ENCODE results near the gene MYRIP.

The MYRIP gene

DNA sequence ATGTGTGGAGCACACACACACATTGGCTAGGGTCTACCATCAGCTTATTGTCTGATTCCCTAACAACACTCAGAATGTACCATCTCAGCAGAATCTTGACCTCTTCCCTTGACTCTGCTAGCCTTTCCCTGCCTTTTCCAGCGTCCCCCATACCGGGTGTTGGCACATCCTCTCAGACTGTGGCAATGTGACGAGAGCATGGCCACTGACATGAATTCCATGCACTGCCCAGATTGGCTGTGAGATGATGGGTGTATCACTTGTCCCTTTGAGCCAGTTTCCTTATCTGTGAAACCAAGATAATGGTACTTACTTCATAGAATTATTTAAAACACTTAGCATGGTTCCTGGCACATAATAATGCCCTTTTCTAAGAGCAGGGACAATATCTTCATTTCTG is 439.8 kb downstream of the MYRIP start:
- TF ChIP-seq, protein P1, sequence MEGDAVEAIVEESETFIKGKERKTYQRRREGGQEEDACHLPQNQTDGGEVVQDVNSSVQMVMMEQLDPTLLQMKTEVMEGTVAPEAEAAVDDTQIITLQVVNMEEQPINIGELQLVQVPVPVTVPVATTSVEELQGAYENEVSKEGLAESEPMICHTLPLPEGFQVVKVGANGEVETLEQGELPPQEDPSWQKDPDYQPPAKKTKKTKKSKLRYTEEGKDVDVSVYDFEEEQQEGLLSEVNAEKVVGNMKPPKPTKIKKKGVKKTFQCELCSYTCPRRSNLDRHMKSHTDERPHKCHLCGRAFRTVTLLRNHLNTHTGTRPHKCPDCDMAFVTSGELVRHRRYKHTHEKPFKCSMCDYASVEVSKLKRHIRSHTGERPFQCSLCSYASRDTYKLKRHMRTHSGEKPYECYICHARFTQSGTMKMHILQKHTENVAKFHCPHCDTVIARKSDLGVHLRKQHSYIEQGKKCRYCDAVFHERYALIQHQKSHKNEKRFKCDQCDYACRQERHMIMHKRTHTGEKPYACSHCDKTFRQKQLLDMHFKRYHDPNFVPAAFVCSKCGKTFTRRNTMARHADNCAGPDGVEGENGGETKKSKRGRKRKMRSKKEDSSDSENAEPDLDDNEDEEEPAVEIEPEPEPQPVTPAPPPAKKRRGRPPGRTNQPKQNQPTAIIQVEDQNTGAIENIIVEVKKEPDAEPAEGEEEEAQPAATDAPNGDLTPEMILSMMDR (conservative IDR thresholded peaks at IDR 0.05): no peak
- no peak for TF ChIP-seq ZFX (IDR thresholded peaks at IDR 0.05)
- no peak overlapping the region for H3K27ac ChIP-seq

DNA sequence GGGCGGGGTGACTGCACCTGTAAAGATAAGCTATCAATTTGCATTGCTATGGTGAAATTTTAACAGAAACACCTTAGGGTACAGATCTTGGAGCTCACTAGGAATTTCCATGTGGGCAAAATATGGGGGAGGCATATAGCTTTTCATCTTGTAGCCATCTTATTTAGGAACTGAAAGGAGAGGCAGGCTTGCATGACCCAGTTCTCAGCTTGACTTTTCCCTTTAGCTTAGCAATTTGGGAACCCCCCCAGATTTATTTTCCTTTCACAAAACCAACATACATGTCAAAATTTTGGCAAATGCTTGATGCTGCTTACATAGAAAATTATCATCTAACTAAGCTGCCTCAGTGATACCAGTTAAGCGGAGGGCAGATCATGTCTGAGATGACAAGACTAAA is 445.1 kb downstream of the MYRIP start:
- no peak overlapping the region for H3K27ac ChIP-seq
- TF ChIP-seq ZFX (IDR thresholded peaks at IDR 0.05): no peak
- TF ChIP-seq, protein P1 (conservative IDR thresholded peaks at IDR 0.05): no peak

DNA sequence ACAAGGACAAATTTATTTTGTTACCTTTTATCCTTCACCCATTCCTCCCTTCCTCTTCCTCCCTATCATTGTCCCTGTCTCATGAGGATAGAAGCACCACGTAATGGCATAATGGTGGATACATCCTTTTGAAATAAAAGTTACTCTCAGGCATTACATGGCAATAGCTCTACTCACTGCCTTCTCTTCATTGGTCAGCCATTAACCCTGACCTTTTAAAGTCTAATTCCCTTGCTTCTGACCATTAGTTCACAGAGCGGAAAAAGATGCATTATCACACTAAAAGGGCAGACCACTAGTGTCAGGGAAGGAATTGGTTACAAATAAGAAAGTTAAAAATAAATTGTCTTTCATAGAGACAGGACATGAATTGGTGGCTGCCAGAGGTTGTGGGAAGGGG is 445.5 kb downstream of the MYRIP start:
- no peak overlapping the region for H3K27ac ChIP-seq
- TF ChIP-seq, protein P1 (conservative IDR thresholded peaks at IDR 0.05): no peak
- TF ChIP-seq ZFX (IDR thresholded peaks at IDR 0.05): no peak

DNA sequence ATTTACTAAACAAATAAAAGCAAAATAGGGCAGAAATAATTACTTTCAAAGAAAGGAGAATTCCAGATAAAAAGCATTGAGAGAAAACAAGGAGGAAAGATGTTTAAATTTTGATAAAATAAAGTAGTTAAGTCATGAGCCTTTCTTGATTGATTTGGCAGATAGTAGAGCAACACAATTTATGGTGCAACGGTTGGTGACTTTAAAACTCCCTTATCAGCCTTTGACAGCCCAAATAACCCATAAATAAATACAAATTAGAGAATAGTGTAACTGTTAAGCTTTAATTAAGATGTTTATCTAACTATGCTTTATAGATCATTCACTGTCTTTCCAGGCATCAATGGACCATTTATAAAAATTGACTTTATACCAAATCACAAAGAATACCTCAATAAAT is 446.1 kb downstream of the MYRIP start:
- TF ChIP-seq, protein P1 (conservative IDR thresholded peaks at IDR 0.05): no peak
- TF ChIP-seq ZFX (IDR thresholded peaks at IDR 0.05): no peak

DNA sequence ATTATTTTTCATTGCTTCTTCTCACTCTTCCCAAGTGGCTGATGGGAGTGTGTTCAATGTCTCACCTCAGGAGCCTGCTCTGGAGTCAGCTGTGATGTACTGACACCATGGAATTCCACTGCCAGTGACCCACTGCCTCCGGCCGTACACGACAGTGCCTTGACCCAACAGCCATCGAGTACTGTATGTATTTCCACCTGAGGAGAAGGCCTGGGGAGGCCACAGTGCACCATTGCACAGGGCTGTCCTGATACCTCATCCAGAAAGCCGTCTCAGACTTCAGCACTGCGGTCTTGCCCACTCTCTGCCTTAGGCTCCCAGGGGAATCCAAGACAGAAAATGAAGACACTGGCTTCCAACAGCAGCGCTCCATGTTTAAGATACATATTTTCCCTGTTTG is 448.7 kb downstream of the MYRIP start:
- TF ChIP-seq, protein P1 (conservative IDR thresholded peaks at IDR 0.05): no peak
- TF ChIP-seq ZFX (IDR thresholded peaks at IDR 0.05): no peak

More for the DNA sequence above, 446.1 kb downstream of the MYRIP start:
- H3K27ac ChIP-seq: no peak overlapping the region

DNA sequence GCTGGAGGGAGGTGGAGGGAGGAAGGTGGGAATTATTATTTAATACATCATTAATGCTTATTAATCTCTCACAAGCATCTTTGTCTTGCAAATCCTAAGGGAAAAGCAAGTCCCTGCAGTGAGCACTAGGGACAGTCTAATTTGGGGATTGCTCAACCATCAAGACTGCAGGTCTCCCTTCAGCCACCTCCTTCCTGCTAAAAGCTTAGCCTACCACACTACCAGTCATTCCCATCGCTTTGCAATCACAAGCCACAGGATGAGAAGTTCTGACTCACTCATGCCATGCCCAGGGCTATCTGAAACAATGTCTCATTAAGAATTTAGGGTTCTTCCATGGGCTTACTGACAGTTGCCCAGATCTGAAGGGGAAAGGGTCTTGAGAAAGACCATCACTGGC is 449.1 kb downstream of the MYRIP start:
- TF ChIP-seq ZFX (IDR thresholded peaks at IDR 0.05): no peak
- TF ChIP-seq, protein P1 (conservative IDR thresholded peaks at IDR 0.05): no peak; the same call in 1 of the 2 replicates

More for the DNA sequence above, 448.7 kb downstream of the MYRIP start:
- H3K27ac ChIP-seq: no peak overlapping the region

DNA sequence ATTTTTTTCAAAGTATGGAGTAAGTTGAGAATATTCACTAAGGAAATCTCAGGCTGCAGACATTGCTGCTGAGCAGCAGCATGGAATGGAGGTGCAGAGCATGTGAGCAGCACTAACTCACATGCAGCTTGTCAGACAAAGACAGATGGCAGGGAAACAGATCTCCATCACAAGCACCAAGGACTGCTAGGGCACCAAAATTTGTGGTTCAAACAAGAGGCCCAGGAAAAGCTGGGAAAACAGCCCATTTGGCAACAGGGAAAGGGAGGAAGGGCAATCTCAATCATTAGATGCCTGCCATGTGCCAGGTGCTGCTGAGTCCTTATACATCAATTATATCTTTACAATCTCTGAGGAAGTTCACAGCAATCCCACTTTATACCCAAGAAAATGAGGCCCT is 452.9 kb downstream of the MYRIP start:
- no peak for TF ChIP-seq ZFX (IDR thresholded peaks at IDR 0.05)
- TF ChIP-seq, protein P1 (conservative IDR thresholded peaks at IDR 0.05): no peak

More for the DNA sequence above, 449.1 kb downstream of the MYRIP start:
- H3K27ac ChIP-seq: no peak overlapping the region

More for the DNA sequence above, 452.9 kb downstream of the MYRIP start:
- H3K27ac ChIP-seq: peak overlapping the region; percentile 55

Measured in C4-2B (cell line).